GM19467 (cell line): ENCODE results near the gene POFUT1.
"Not testable (repeated sequence)": the region's sequence is repeated elsewhere in the genome, so short reads cannot be mapped to it uniquely, and the experiment has no call there.

Experiments used
- ATAC-seq: cut with Tn5 transposase; IDR thresholded peaks from one replicate; pipeline ENCODE4 v1.9.1; 2021; ENCODE audit warnings: mild to moderate bottlenecking, moderate library complexity; ENCODE audit not compliant: unreplicated experiment

Gene POFUT1

GRCh38 chr20:32232326-32232886 is 24.7 kb downstream of the POFUT1 start:
- ATAC-seq = no peak

- no peak for ATAC-seq
These were observed 25.6 kb downstream of the POFUT1 start for GRCh38 chr20:32233286-32233685.

GRCh38 chr20:32234135-32234808 is 26.6 kb downstream of the POFUT1 start:
- ATAC-seq = no peak

GRCh38 chr20:32235331-32236047 is 27.8 kb downstream of the POFUT1 start:
- ATAC-seq = no peak

- ATAC-seq = no peak
These were observed 28.4 kb downstream of the POFUT1 start for GRCh38 chr20:32236048-32236533.

- ATAC-seq = no peak
These were observed 29.1 kb downstream of the POFUT1 start for GRCh38 chr20:32236819-32237218.

- no peak for ATAC-seq
These were observed 29.7 kb downstream of the POFUT1 start for GRCh38 chr20:32237419-32237818.

GRCh38 chr20:32238483-32239425 is 31.1 kb downstream of the POFUT1 start:
- ATAC-seq = no peak

- no peak for ATAC-seq
These were observed 32.5 kb downstream of the POFUT1 start for GRCh38 chr20:32240205-32240604.

- no peak for ATAC-seq
These were observed 34.1 kb downstream of the POFUT1 start for GRCh38 chr20:32241807-32242206.

GRCh38 chr20:32244150-32244823 is 36.6 kb downstream of the POFUT1 start:
- no peak for ATAC-seq

GRCh38 chr20:32244959-32245358 is 37.3 kb downstream of the POFUT1 start:
- no peak for ATAC-seq

GRCh38 chr20:32246208-32246607 is 38.5 kb downstream of the POFUT1 start:
- not testable (repeated sequence) for ATAC-seq

GRCh38 chr20:32248043-32248442 is 40.4 kb downstream of the POFUT1 start:
- ATAC-seq = no peak

- no peak for ATAC-seq
These were observed 41.5 kb downstream of the POFUT1 start for GRCh38 chr20:32249030-32249738.

- ATAC-seq = no peak
These were observed 43.8 kb downstream of the POFUT1 start for GRCh38 chr20:32251470-32251869.

GRCh38 chr20:32252189-32252588 is 44.5 kb downstream of the POFUT1 start:
- ATAC-seq = no peak

GRCh38 chr20:32260973-32261372 is 53.3 kb downstream of the POFUT1 start:
- not testable (repeated sequence) for ATAC-seq

GRCh38 chr20:32261644-32262043 is 54.0 kb downstream of the POFUT1 start:
- no peak for ATAC-seq
